GM04503 (cell line): ENCODE data around the gene OBSCN.

Experiments used
- DNase-seq: peaks from one replicate; pipeline ENCODE4 v3.0.0-alpha.2; 2012; ENCODE audit warnings: low read depth

OBSCN gene

DNA sequence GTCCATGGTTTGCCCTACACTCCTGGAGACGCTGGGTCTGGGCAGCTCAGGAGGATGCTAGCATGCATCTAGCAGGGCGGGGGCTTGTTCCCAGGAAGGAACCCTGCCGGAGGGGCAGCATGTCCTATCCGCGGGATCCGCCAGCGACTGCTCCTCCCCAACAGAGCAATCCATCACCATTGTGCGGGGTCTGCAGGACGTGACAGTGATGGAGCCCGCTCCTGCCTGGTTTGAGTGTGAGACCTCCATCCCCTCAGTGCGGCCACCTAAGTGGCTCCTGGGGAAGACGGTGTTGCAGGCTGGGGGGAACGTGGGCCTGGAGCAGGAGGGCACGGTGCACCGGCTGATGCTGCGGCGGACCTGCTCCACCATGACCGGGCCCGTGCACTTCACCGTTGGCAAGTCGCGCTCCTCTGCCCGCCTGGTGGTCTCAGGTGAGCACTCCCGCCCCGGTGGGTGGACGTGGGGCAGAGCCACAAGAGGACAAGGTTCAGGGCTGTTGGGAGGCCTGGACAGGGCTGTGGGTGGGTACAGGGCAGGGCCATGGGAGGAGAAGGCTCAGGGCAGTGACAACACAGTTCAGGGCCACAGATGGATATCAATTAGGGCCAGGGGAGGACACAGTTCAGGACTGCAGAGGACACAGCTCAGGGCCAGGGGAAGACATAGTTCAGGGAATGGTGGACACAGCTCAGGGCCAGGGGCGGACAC, 71.3 kb downstream of the OBSCN start:
- no peak for DNase-seq

DNA sequence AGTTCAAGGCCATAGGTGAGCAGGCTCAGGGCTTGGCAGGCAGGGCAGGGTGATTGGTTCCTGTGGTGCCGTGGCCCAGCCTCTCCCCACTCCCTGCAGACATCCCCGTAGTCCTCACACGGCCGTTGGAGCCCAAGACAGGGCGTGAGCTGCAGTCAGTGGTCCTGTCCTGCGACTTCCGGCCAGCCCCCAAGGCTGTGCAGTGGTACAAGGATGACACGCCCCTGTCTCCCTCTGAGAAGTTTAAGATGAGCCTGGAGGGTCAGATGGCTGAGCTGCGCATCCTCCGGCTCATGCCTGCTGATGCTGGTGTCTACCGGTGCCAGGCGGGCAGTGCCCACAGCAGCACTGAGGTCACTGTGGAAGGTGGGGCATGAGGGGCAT, 71.9 kb downstream of the OBSCN start:
- no peak for DNase-seq

- DNase-seq, result no peak
Observed at GRCh38 chr1:228280106-228280901, 72.5 kb downstream of the OBSCN start.

GRCh38 chr1:228280961-228281591, 73.2 kb downstream of the OBSCN start:
- no peak for DNase-seq

DNA sequence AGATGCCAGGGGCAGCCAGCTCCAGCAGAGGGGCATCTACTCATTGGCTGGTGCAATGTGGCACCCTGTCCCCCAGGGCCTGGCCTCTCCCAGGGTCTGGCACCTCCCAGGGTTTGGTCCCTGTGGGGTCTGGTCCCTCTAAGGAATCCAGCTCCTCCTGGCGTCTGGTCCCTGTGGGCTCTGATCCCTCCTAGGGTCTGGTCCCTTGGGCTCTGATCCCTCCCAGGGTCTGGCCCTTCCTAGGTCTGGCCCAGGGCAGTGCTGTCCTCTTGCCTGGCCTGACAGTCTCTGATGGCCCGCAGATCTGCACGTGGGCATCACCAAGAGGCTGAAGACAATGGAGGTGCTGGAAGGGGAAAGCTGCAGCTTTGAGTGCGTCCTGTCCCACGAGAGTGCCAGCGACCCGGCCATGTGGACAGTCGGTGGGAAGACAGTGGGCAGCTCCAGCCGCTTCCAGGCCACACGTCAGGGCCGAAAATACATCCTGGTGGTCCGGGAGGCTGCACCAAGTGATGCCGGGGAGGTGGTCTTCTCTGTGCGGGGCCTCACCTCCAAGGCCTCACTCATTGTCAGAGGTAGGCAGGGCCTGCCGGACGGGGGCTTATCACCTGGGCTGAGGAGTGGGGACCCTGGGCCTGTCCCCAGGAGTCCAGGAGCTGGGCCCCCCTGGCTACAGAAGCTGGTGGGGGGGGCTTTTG, 73.9 kb downstream of the OBSCN start:
- DNase-seq, result no peak

DNA sequence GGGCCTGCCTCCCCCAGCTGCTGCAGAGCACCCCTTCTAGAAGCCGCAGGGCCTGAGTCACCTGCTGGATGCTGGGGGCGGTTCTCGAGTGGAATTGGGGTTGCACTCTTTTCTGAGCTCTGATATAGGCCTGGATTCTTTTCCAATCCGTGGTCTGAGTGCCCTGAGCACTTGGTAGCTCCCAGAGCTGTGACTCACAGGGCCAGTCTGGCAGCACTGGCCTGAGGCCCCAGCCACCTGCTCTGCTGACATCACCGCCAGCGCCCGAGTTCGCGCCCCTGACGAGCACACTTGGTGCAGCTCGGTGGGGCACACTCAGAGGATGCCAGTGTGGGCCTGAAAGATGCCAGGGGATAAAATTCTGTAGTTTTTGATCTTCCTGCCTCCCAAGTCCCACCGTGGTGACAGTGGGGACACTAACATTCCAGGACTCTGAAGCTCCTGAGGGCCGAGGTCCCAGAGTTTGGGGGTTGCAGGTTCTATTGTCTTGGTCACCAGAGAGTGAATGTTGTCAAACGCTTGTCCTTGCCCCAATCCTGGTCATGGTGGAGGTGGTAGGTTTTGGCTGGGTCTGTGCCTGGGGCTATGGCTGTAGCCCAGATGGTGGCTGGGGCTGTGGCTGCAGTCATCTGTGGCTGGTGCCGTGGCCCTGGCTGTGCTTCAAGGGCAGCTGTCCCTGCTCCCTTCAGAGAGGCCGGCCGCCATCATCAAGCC, 74.6 kb downstream of the OBSCN start:
- no peak for DNase-seq

DNA sequence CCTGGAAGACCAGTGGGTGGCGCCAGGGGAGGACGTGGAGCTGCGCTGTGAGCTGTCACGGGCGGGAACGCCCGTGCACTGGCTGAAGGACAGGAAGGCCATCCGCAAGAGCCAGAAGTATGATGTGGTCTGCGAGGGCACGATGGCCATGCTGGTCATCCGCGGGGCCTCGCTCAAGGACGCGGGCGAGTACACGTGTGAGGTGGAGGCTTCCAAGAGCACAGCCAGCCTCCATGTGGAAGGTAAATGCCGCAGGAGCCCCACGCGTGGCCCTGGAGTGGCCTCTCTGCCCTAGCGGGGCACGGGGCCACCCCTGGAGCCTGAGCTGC, 75.2 kb downstream of the OBSCN start:
- DNase-seq, result no peak

DNA sequence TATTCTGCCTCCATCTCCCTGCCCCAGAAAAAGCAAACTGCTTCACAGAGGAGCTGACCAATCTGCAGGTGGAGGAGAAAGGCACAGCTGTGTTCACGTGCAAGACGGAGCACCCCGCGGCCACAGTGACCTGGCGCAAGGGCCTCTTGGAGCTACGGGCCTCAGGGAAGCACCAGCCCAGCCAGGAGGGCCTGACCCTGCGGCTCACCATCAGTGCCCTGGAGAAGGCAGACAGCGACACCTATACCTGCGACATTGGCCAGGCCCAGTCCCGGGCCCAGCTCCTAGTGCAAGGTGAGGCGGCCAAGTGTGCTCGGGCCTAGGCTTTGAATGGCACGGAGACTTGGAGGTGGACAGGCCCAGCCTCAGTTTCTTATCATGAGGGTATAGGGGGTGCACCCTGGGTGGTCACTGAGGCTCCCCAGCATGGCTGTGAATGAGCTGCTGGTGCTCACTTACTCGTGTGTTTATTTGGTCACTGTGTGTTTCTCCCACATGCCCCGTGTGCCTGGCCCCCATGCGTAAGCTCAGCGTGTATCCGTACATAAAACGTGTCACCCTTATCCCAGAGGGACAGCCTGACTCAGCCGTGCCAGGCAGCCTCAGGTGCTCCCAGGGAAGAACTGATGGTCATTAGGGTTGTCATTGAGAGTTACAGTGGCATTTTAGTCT, 75.8 kb downstream of the OBSCN start:
- DNase-seq, result no peak

DNA sequence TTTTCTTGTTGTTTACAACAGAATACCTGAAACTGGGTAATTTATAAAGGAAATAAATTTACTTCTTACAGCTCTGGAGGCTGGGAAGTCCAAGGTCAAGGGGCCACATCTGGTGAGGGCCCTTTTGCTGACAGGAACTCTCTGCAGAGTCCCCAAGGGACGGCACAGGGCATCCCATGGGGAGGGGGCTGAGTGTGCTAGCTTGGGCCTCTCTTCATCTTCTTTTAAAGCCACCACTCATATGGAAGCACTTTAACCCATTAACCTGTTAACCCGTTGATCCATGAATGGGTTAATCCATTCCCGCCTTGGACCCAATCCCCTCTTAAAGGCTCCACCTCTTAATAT, 76.3 kb downstream of the OBSCN start:
- DNase-seq, result no peak

DNA sequence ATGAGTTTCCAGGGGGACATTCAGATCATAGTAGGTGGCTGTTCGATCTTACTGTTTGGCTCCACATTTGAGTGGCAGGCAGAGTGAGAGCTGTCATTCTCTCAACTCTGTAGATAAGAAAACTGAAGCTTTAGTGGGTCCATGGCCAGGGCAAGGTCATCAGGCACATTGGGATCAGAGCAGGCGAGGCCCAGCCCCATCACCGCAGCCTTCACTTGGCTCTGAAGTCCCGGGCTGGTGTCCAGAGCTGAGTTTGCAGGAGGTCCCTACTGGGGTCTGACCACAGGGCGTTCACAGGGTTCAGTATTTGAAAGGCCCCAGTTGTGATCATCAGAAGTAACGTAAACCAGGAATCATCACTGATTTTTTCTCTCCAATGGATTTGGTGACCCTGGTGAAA, 76.7 kb downstream of the OBSCN start:
- no peak for DNase-seq

DNA sequence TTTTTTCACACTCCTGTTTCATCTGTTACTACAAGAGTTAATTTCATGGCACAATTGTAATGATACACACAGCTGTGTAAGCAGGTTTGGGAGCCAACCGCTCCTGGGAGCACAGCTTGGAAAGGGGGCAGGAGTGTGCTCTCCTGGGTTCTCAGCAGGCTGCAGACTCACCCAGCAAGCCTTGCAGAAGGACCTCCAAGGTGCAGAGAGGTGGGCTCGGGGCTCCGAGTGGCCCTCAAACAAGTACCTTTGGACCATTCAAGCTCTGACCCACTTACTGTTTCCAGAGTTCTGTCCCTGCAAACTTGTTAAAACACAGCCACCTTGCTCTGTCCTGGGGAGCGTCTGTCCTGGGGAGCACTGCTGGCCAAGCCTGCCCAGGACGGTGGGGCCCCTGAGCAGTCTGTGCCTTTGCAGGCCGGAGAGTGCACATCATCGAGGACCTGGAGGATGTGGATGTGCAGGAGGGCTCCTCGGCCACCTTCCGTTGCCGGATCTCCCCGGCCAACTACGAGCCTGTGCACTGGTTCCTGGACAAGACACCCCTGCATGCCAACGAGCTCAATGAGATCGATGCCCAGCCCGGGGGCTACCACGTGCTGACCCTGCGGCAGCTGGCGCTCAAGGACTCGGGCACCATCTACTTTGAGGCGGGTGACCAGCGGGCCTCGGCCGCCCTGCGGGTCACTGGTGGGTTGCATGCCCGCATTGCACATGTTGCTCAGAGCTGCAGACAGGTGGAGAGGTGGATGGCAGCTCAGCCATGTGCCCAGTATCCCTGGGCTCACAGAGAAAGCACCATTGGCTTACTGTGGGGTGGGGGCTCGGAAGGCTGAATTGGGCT, 78.0 kb downstream of the OBSCN start:
- DNase-seq, result no peak

DNA sequence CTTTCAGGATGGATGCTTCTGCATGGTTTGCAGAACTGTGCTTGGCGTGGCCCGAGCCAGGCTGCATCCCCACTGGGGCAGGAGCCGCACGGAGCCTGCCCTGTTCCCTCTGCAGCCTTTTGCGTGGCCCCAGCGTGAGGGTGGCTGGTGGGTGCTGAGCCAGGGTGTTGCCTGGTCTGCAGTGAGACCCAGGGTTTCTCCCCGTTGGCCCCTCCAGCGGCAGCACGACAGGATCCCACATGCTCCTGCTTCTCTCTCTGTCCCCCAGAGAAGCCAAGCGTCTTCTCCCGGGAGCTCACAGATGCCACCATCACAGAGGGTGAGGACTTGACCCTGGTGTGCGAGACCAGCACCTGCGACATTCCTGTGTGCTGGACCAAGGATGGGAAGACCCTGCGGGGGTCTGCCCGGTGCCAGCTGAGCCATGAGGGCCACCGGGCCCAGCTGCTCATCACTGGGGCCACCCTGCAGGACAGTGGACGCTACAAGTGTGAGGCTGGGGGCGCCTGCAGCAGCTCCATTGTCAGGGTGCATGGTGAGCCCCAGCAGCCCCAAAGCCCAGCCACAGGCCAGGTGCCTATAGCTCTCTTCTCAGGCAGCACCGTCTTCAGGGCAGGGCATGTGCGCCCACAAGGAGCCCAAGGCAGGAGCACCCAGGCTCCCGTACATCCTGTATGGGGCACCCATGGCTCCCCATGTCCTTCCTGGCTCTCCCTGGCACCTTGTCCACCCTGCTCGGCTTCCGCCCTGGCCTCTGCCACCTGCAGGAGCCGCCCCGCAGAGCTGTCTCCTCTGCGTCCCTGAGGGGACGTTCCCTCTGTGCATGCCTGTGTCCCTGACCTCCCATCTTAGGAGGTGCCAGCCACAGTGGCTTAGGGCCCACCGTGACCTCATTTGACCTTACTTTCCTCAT, 78.9 kb downstream of the OBSCN start:
- DNase-seq, result no peak

DNA sequence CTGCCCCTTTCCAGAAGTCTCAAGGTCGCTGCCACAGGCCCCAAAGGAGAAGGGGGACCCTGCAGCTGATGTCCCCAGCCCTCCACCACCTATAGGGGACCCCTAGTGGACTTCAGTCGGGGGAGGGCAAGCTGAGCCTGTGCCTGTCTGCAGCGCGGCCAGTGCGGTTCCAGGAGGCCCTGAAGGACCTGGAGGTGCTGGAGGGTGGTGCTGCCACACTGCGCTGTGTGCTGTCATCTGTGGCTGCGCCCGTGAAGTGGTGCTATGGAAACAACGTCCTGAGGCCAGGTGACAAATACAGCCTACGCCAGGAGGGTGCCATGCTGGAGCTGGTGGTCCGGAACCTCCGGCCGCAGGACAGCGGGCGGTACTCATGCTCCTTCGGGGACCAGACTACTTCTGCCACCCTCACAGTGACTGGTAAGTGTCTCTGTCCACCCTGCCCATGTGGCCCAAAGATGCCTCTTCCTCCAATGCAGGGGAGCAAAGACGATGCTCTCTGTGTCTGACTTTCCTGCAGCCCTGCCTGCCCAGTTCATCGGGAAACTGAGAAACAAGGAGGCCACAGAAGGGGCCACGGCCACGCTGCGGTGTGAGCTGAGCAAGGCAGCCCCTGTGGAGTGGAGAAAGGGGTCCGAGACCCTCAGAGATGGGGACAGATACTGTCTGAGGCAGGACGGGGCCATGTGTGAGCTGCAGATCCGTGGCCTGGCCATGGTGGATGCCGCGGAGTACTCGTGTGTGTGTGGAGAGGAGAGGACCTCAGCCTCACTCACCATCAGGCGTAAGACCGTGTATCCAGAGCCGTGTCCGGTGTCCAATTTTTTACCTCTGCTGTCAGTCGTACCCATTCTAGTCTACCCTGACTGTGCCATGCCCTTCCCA, 79.9 kb downstream of the OBSCN start:
- DNase-seq, result no peak

- DNase-seq, result no peak
Observed at GRCh38 chr1:228288536-228289238, 80.8 kb downstream of the OBSCN start.

- DNase-seq, result no peak
Observed at GRCh38 chr1:228289239-228289849, 81.5 kb downstream of the OBSCN start.

- no peak for DNase-seq
Observed at GRCh38 chr1:228289996-228290881, 82.4 kb downstream of the OBSCN start.
